Smooth muscle cell (in vitro differentiated cells): ENCODE results near the gene AOPEP. TPM values are rescaled to one million over a fixed set of nuclear protein-coding genes. Genes with fewer than 3 reads are reported as not detected.

Source experiments
- DNase-seq: peaks from one replicate; lab custom pipeline; 2025; ENCODE audit not compliant: unreplicated experiment; lab: John Stamatoyannopoulos, UW
- H2AFZ ChIP-seq: fragments of 200-600 bp; sonication (generic); 2 replicates; pipeline ENCODE4 v1.6.0; 2016; ENCODE audit warnings: antibody characterized with exemption, low read depth, mild to moderate bottlenecking
- H3F3A ChIP-seq: fragments of 200-600 bp; sonication (generic); 2 replicates; pipeline ENCODE4 v1.6.0; 2017; ENCODE audit warnings: antibody characterized with exemption, low read depth
- H3K27ac ChIP-seq: fragments of 200-600 bp; sonication (generic); 2 replicates; pipeline ENCODE4 v1.5.1; 2016; ENCODE audit warnings: low read depth, mild to moderate bottlenecking
- H3K27me3 ChIP-seq: fragments of 200-600 bp; sonication (generic); 2 replicates; pipeline ENCODE4 v1.6.1; 2016; ENCODE audit warnings: low read depth, mild to moderate bottlenecking
- H3K36me3 ChIP-seq: fragments of 200-600 bp; sonication (generic); 2 replicates; pipeline ENCODE4 v1.5.1; 2016; ENCODE audit warnings: low read depth
- H3K4me1 ChIP-seq: fragments of 200-600 bp; sonication (generic); 2 replicates; pipeline ENCODE4 v1.5.1; 2016; ENCODE audit warnings: low read depth
- H3K4me2 ChIP-seq: fragments of 200-600 bp; sonication (generic); 2 replicates; pipeline ENCODE4 v1.6.0; 2016; ENCODE audit warnings: mild to moderate bottlenecking
- H3K4me3 ChIP-seq: fragments of 200-600 bp; sonication (generic); 2 replicates; pipeline ENCODE4 v1.5.1; 2016; ENCODE audit warnings: mild to moderate bottlenecking
- H3K79me2 ChIP-seq: fragments of 200-600 bp; sonication (generic); 2 replicates; pipeline ENCODE4 v1.6.0; 2016; ENCODE audit warnings: low read depth, mild to moderate bottlenecking
- H3K9ac ChIP-seq: fragments of 200-600 bp; sonication (generic); 2 replicates; pipeline ENCODE4 v1.6.0; 2016; ENCODE audit warnings: low read depth
- H3K9me3 ChIP-seq: fragments of 200-600 bp; sonication (generic); replicated peaks from 2 replicates; pipeline ENCODE4 v1.5.1; 2016; ENCODE audit warnings: low read depth
- H4K20me1 ChIP-seq: fragments of 200-600 bp; sonication (generic); 2 replicates; pipeline ENCODE4 v1.6.0; 2016; ENCODE audit warnings: low read depth
- CTCF ChIP-seq: fragments of 200-600 bp; sonication (generic); IDR thresholded peaks from 2 replicates; pipeline ENCODE4 v1.5.1; 2017; ENCODE audit warnings: borderline replicate concordance, mild to moderate bottlenecking, antibody characterized with exemption; ENCODE audit not compliant: insufficient read depth, poor library complexity, severe bottlenecking
- WGBS: methylation state at CpG from one replicate; pipeline ENCODE4 v1.1.7; 2016; ENCODE audit warnings: low lambda C conversion rate; 5-methylcytosine and 5-hydroxymethylcytosine counted together
- polyA plus RNA-seq: library from polyadenylated mRNA; unstranded; fragments of >200 nt; fragmentation: Nextera tagmentation; extraction: Ambion mirVana; gene quantifications from 2 replicates; pipeline ENCODE4 v1.2.1, GENCODE V29; 2016
- total RNA-seq: library from RNA; depleted of rRNA; stranded (reverse); fragments of >200 nt; gene quantifications from 2 replicates; pipeline ENCODE4 v1.2.3, GENCODE V29; 2014

AOPEP gene
- total and polyA plus RNA-seq, 2 experiments from 2014 or later, result 52.7 to 94.9 TPM

GRCh38 chr9:94818178-94818541, 91.7 kb downstream of the AOPEP start:
- Histone ChIP-seq H3K4me2 (no peak overlapping the region), H2AFZ (no peak overlapping the region), H3K4me3 (no peak overlapping the region), H3K9me3 (no peaks in the 10 kb centered on the region), H4K20me1 (no peaks in the 10 kb centered on the region), H3K27ac (peak overlapping the region; percentile 82), H3F3A (peaks cover 9% of the 10 kb centered on the region), H3K36me3 (no peaks in the 10 kb centered on the region), H3K79me2 (peaks cover 11% of the 10 kb centered on the region), H3K27me3 (no peaks in the 10 kb centered on the region), H3K4me1 (peaks cover 28% of the 10 kb centered on the region), H3K9ac (no peak overlapping the region)
- TF ChIP-seq CTCF, result no peak
- no peak for DNase-seq
- WGBS, result 66% methylated on average over 2 of the region's 2 CpGs

GRCh38 chr9:94819161-94819687, 92.7 kb downstream of the AOPEP start:
- H3K9me3 ChIP-seq, result no peaks in the 10 kb centered on the region
- peak overlapping the region; percentile 62 for H3K4me2 ChIP-seq
- H3K27me3 ChIP-seq, result no peaks in the 10 kb centered on the region
- H3F3A ChIP-seq, result peaks cover 9% of the 10 kb centered on the region
- H3K79me2 ChIP-seq, result peaks cover 6% of the 10 kb centered on the region
- no peak for TF ChIP-seq CTCF
- H3K9ac ChIP-seq, result peak overlapping the region; percentile 18
- no peak overlapping the region for H3K4me3 ChIP-seq
- no peak for DNase-seq
- no peak overlapping the region for H2AFZ ChIP-seq
- H3K4me1 ChIP-seq, result peaks cover 32% of the 10 kb centered on the region
- H3K36me3 ChIP-seq, result no peaks in the 10 kb centered on the region
- no peaks in the 10 kb centered on the region for H4K20me1 ChIP-seq
- H3K27ac ChIP-seq, result peak overlapping the region; percentile 82
- 5% methylated on average over 8 of the region's 8 CpGs for WGBS

- H3K27me3 ChIP-seq, result no peaks in the 10 kb centered on the region
- 94% methylated on average over 3 of the region's 3 CpGs for WGBS
- no peak overlapping the region for H2AFZ ChIP-seq
- no peak for TF ChIP-seq CTCF
- H3K27ac ChIP-seq, result peak overlapping the region; percentile 84
- H3K79me2 ChIP-seq, result peaks cover 18% of the 10 kb centered on the region
- H4K20me1 ChIP-seq, result no peaks in the 10 kb centered on the region
- no peak overlapping the region for H3K4me2 ChIP-seq
- peaks cover 53% of the 10 kb centered on the region for H3K4me1 ChIP-seq
- no peak for DNase-seq
- H3K4me3 ChIP-seq, result no peak overlapping the region
- peaks cover 9% of the 10 kb centered on the region for H3F3A ChIP-seq
- no peak overlapping the region for H3K9ac ChIP-seq
- no peaks in the 10 kb centered on the region for H3K36me3 ChIP-seq
- no peaks in the 10 kb centered on the region for H3K9me3 ChIP-seq
Measured at GRCh38 chr9:94821098-94821887, 94.8 kb downstream of the AOPEP start.
